Mammary epithelial cell (primary cell): Measurements from ENCODE around the gene RAX.

Experiments
- EZH2 ChIP-seq: IDR thresholded peaks from 2 replicates; pipeline ENCODE4 v1.6.1; 2012; ENCODE audit warnings: low read length, inconsistent platforms, borderline replicate concordance
- TF ChIP-seq, protein P1 (sequence below), 2 donors: IDR thresholded peaks in 1 of 2; conservative IDR thresholded peaks in 1 of 2; 2 replicates each; pipeline ENCODE4 v1.5.1; 2011 to 2012; ENCODE audit warnings: inconsistent platforms in 2 of 2, low read length in 2 of 2, mild to moderate bottlenecking in 2 of 2, control low read depth in 1 of 2, low read depth in 1 of 2; ENCODE audit not compliant: insufficient read depth in 1 of 2; ENCODE audit errors: extremely low read depth in 1 of 2

DNA sequence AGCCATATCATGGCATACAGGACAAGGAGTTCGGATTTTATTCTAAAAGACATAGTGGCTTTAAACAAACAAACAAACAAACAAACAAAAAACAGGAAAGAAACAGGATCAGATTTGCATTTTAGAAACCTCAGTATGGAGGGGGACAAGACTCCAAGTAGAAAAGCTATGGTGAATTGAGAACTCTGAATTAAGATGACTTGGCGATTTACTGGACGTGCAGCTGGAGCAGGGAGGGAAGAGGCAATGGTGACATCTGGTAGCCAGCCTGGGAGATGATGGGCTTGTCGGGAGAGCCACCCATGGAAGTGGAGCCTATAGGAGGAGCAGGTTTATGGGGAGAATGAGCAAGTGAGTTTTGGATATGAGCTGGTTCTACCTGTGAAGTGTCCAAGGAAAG, 32.0 kb upstream of the RAX start:
- TF ChIP-seq, protein P1, sequence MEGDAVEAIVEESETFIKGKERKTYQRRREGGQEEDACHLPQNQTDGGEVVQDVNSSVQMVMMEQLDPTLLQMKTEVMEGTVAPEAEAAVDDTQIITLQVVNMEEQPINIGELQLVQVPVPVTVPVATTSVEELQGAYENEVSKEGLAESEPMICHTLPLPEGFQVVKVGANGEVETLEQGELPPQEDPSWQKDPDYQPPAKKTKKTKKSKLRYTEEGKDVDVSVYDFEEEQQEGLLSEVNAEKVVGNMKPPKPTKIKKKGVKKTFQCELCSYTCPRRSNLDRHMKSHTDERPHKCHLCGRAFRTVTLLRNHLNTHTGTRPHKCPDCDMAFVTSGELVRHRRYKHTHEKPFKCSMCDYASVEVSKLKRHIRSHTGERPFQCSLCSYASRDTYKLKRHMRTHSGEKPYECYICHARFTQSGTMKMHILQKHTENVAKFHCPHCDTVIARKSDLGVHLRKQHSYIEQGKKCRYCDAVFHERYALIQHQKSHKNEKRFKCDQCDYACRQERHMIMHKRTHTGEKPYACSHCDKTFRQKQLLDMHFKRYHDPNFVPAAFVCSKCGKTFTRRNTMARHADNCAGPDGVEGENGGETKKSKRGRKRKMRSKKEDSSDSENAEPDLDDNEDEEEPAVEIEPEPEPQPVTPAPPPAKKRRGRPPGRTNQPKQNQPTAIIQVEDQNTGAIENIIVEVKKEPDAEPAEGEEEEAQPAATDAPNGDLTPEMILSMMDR (conservative IDR thresholded peaks at IDR 0.05 in 1 of 2, IDR thresholded peaks at IDR 0.05 in 1 of 2; ENCODE audit: extremely low read depth in 1 of 2, insufficient read depth in 1 of 2, low read depth in 1 of 2, low read length in 2 of 2) = no peak
- no peak for TF ChIP-seq EZH2
